Mucosa of gallbladder (tissue), 1 donor: Measurements from ENCODE around the gene ABHD13. TPM values are rescaled to one million over a fixed set of nuclear protein-coding genes. Genes with fewer than 3 reads are reported as not detected.
"Not testable (repeated sequence)": the region's sequence is repeated elsewhere in the genome, so short reads cannot be mapped to it uniquely, and the experiment has no call there.

Experiments
- DNase-seq: peaks from one replicate; pipeline ENCODE4 v3.0.0-alpha.2; 2020; ENCODE audit warnings: low spot score
- total RNA-seq: library from RNA; stranded (reverse); gene quantifications from one replicate; pipeline ENCODE4 v1.2.1, GENCODE V29; 2021
- donor health status: DM: no; HTN: no; CAD: no.

The ABHD13 gene
- total RNA-seq, 1 donor from 2014 or later, result 8.7 TPM

- DNase-seq, result no peak
Observed at GRCh38 chr13:108223687-108224503, 5.7 kb downstream of the ABHD13 start.

- no peak for DNase-seq
Observed at GRCh38 chr13:108225440-108225839, 7.2 kb downstream of the ABHD13 start.

- DNase-seq, result no peak
Observed at GRCh38 chr13:108226184-108226583, 8.0 kb downstream of the ABHD13 start.

GRCh38 chr13:108227651-108228272, 9.6 kb downstream of the ABHD13 start:
- no peak for DNase-seq

- DNase-seq, result no peak
Observed at GRCh38 chr13:108230377-108230776, 12.2 kb downstream of the ABHD13 start.

- no peak for DNase-seq
Observed at GRCh38 chr13:108249150-108249549, 31.0 kb downstream of the ABHD13 start.

- no peak for DNase-seq
Observed at GRCh38 chr13:108257248-108257647, 39.1 kb downstream of the ABHD13 start.

GRCh38 chr13:108263621-108264355, 45.6 kb downstream of the ABHD13 start:
- DNase-seq, result no peak

- no peak for DNase-seq
Observed at GRCh38 chr13:108266321-108266990, 48.3 kb downstream of the ABHD13 start.

GRCh38 chr13:108267347-108267746, 49.2 kb downstream of the ABHD13 start:
- no peak for DNase-seq

- not testable (repeated sequence) for DNase-seq
Observed at GRCh38 chr13:108267855-108268254, 49.7 kb downstream of the ABHD13 start.

- no peak for DNase-seq
Observed at GRCh38 chr13:108268466-108269112, 50.4 kb downstream of the ABHD13 start.

- peak; percentile 28 for DNase-seq
Observed at GRCh38 chr13:108269601-108270328, 51.6 kb downstream of the ABHD13 start, which contains the start of gene TNFSF13B. TSS of gene TNFSF13B (plus strand) at chr13:108269718. CDS start at chr13:108269896, 178 bp downstream.

- no peak for DNase-seq
Observed at GRCh38 chr13:108270442-108270841, 52.2 kb downstream of the ABHD13 start.

GRCh38 chr13:108272333-108272732, 54.1 kb downstream of the ABHD13 start:
- DNase-seq, result no peak

GRCh38 chr13:108273429-108274118, 55.4 kb downstream of the ABHD13 start:
- no peak for DNase-seq

GRCh38 chr13:108274718-108275117, 56.5 kb downstream of the ABHD13 start:
- DNase-seq, result no peak

- DNase-seq, result peak; percentile 18
Observed at GRCh38 chr13:108276060-108276459, 57.9 kb downstream of the ABHD13 start.

GRCh38 chr13:108278466-108278865, 60.3 kb downstream of the ABHD13 start:
- DNase-seq, result no peak

- no peak for DNase-seq
Observed at GRCh38 chr13:108281901-108282300, 63.7 kb downstream of the ABHD13 start.
